Measurements from ENCODE around the gene DNAJC13.

The DNAJC13 gene

DNA sequence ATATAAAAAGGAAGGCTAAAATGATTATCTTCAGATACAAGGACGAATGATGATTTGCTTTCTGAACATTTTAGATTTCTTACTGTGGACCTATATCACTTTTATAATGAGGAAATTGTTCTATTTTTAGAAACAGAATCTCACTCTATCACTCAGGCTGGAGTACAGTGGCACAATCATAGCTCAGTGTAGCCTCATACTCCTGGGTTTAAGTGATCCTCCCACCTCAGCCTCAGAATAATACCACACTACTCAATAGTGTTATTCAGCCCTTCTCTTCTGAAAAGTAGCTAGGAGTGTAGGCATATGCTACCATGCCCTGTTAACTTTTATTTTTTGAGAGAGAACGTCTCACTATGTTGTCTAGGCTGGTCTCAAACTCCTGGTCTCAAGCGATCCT is 15.8 kb downstream of the DNAJC13 start:
- Histone ChIP-seq H3K9me3 (ENCODE audit: control insufficient read depth, low read length) (no peaks in the 10 kb centered on the region), H3K27ac (ENCODE audit: insufficient read depth, low read depth, low read length, poor library complexity, severe bottlenecking) (no peak overlapping the region), H3K36me3 (ENCODE audit: control insufficient read depth, insufficient read depth, low read length) (no peaks in the 10 kb centered on the region), H3K27me3 (ENCODE audit: control insufficient read depth, insufficient read depth, low read length, poor library complexity, severe bottlenecking) (no peaks in the 10 kb centered on the region), H3K4me3 (ENCODE audit: insufficient read depth, low read depth, low read length) (no peak overlapping the region), H3K4me1 (ENCODE audit: control insufficient read depth, insufficient read depth, low read length) (no peaks in the 10 kb centered on the region)
- 93 to 95% methylated on average over 2 of the region's 3 CpGs for WGBS, 2 experiments

DNA sequence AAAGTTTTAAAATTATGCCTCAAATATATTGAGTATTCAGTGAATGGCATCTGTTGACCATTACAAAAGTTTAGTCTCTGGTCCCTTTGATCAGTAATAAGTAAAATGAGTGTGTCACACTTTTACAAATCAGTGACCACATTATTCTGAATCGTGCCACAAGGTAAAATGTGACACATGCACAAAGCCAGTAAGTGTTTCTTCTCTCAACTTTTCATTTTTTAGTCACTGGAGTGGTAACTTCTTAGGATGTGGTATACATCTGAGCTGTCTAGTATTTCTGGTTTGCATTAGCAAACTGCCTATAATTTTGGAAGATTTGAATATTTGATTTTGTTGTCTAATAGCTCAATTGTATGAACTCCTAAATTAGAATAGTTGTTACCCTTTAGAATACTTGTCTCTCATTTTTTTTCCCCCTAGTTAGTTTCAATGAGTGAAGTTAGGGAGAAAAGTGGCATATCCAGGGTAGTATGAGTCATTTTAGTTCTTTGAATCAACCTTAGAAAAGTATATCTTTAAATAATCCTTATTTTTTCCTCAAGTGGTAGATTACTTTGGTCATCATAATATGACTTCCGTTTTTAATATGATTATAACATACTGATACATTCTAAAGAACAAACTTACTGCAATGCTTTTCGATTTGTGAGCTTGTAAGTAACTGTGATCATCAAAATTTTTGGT is 18.1 kb downstream of the DNAJC13 start:
- no peak overlapping the region for H3K27ac ChIP-seq (ENCODE audit: insufficient read depth, low read depth, low read length, poor library complexity, severe bottlenecking)

DNA sequence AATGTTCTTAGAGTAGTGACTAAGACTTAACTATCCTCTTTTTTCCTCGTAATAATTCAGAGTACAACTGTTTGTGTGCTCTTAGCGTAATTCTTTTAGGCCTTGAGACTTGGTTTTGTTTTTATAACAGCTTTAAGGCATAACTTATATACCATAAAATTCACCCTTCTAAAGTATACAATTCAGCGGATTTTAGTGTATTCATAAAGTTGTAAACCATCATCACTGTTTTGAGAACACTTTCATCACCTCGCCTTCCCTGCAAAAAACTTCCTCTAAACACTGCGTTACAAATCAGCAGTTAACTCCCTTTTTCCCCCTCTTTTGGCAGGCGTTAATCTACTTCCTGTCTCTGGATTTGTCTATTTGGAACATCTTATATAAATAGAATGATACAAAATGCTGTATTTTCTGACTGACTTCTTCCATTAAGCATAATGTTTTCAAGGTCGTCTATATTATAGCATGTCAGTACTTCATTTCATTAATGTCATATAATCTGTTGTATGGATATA is 18.7 kb downstream of the DNAJC13 start:
- Histone ChIP-seq H3K36me3 (ENCODE audit: control insufficient read depth, insufficient read depth, low read length) (no peaks in the 10 kb centered on the region), H3K9me3 (ENCODE audit: control insufficient read depth, low read length) (no peaks in the 10 kb centered on the region), H3K4me3 (ENCODE audit: insufficient read depth, low read depth, low read length) (no peak overlapping the region), H3K27ac (ENCODE audit: insufficient read depth, low read depth, low read length, poor library complexity, severe bottlenecking) (no peak overlapping the region), H3K27me3 (ENCODE audit: control insufficient read depth, insufficient read depth, low read length, poor library complexity, severe bottlenecking) (no peaks in the 10 kb centered on the region), H3K4me1 (ENCODE audit: control insufficient read depth, insufficient read depth, low read length) (no peaks in the 10 kb centered on the region)
- 95 to 96% methylated on average over 4 to 6 of the region's 7 CpGs for WGBS, 2 experiments

More for the DNA sequence above, 18.1 kb downstream of the DNAJC13 start:
- Histone ChIP-seq H3K27me3 (ENCODE audit: control insufficient read depth, insufficient read depth, low read length, poor library complexity, severe bottlenecking) (no peaks in the 10 kb centered on the region), H3K36me3 (ENCODE audit: control insufficient read depth, insufficient read depth, low read length) (no peaks in the 10 kb centered on the region), H3K4me3 (ENCODE audit: insufficient read depth, low read depth, low read length) (no peak overlapping the region), H3K9me3 (ENCODE audit: control insufficient read depth, low read length) (no peaks in the 10 kb centered on the region), H3K4me1 (ENCODE audit: control insufficient read depth, insufficient read depth, low read length) (no peaks in the 10 kb centered on the region)
- 88 to 100% methylated on average over 2 of the region's 3 CpGs for WGBS, 2 experiments

DNA sequence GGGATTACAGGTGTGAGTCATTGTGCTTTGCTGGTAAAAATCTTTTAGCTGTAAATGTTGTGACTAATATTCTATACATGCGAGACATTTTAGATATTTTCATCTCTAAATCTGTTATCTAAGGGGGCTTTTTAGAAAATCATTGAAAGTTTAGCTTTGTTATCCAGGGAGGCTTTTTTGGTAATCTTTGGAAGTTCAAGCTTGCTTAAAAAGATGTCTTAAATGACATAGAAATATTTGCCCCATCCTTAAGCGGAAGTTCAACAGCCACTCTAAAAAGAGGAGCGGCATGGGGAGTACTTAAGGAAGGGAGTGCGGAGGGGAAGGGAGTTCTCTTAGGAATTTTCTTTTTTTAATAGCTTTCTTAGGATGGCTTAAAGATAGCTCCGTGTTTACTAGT is 26.1 kb downstream of the DNAJC13 start:
- Histone ChIP-seq H3K4me1 (ENCODE audit: control insufficient read depth, insufficient read depth, low read length) (no peaks in the 10 kb centered on the region), H3K27ac (ENCODE audit: insufficient read depth, low read depth, low read length, poor library complexity, severe bottlenecking) (no peak overlapping the region), H3K9me3 (ENCODE audit: control insufficient read depth, low read length) (no peaks in the 10 kb centered on the region), H3K4me3 (ENCODE audit: insufficient read depth, low read depth, low read length) (no peak overlapping the region), H3K36me3 (ENCODE audit: control insufficient read depth, insufficient read depth, low read length) (no peaks in the 10 kb centered on the region), H3K27me3 (ENCODE audit: control insufficient read depth, insufficient read depth, low read length, poor library complexity, severe bottlenecking) (no peaks in the 10 kb centered on the region)
- WGBS, 2 experiments: 95 to 96% methylated on average over 4 to 5 of the region's 5 CpGs

DNA sequence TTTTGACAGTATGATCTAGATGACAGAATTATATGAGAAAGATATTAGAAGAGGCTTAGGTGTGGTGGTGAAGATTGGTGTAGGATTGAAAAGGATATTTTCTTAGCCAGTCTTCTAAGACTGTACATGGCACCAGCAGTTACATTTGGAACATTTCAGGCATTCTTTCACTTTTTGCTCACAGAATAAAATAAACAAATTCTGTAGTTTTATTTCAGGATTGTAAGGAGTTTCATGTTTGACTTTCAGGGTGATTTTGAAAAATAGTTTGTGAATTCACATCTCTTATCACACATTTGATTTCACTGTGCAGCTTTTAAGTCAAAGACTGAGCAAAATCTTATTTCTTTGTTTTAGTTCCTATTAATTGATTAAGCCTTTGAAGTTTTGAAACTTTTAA is 27.1 kb downstream of the DNAJC13 start:
- Histone ChIP-seq H3K36me3 (ENCODE audit: control insufficient read depth, insufficient read depth, low read length) (no peaks in the 10 kb centered on the region), H3K4me1 (ENCODE audit: control insufficient read depth, insufficient read depth, low read length) (no peaks in the 10 kb centered on the region), H3K27ac (ENCODE audit: insufficient read depth, low read depth, low read length, poor library complexity, severe bottlenecking) (no peak overlapping the region), H3K27me3 (ENCODE audit: control insufficient read depth, insufficient read depth, low read length, poor library complexity, severe bottlenecking) (no peaks in the 10 kb centered on the region), H3K9me3 (ENCODE audit: control insufficient read depth, low read length) (no peaks in the 10 kb centered on the region), H3K4me3 (ENCODE audit: insufficient read depth, low read depth, low read length) (no peak overlapping the region)

DNA sequence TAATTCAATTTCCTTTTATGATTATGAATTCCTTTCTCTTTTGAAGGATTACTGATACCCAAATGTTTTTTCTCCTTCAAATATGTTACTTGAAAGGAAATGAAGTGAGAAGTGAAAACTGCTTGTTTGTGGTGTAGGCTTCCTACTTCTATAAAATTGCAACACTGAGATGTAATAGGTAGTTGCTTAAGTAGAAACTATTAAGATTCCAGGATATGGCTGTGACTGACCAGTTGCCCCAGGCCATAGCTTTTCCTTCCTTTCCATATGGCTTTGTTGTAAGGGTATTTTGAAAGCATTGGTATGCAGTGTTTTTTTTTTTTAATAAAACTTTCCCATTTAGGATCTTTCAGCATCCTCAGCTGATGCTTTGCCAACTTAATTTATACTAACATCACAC is 28.5 kb downstream of the DNAJC13 start:
- H3K4me1 ChIP-seq (ENCODE audit: control insufficient read depth, insufficient read depth, low read length): no peaks in the 10 kb centered on the region
- no peaks in the 10 kb centered on the region for H3K9me3 ChIP-seq (ENCODE audit: control insufficient read depth, low read length)
- no peaks in the 10 kb centered on the region for H3K27me3 ChIP-seq (ENCODE audit: control insufficient read depth, insufficient read depth, low read length, poor library complexity, severe bottlenecking)
- no peaks in the 10 kb centered on the region for H3K36me3 ChIP-seq (ENCODE audit: control insufficient read depth, insufficient read depth, low read length)
- H3K4me3 ChIP-seq (ENCODE audit: insufficient read depth, low read depth, low read length): no peak overlapping the region
- H3K27ac ChIP-seq (ENCODE audit: insufficient read depth, low read depth, low read length, poor library complexity, severe bottlenecking): no peak overlapping the region

DNA sequence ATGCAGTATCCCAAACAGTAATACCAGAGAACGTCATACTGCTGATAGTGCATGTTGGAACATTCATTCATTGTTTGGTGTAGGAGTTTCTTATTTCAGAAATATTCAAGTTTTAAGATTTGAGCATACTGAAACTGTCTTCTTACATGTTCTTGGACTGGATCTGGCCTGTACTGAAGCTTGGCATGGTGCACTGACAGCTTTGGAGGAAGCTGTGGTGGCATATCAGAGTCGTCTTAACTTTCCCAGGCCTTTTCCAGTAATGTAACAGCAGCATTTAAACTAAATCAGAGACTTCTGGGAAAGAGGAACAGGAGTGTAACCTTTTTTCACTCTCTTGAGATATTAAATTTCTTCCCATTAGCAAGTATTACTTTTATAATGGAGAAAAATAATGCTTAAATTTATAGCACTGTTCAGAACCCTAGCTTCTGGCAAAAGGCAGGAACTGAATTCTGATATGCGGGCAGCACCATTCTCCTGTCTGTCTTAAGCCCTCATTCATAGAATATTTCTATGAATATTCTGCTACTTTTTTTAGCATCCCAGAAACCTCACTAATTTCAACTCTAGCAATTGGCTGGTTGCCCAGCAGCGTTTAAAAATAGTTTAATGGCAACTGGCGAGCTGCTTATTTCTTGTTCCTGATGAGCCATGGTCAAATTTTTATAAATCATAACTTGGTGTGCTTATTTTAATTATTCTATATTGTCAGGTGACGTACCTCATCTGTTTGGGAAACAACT is 31.1 kb downstream of the DNAJC13 start:
- Histone ChIP-seq H3K4me1 (ENCODE audit: control insufficient read depth, insufficient read depth, low read length) (no peaks in the 10 kb centered on the region), H3K27me3 (ENCODE audit: control insufficient read depth, insufficient read depth, low read length, poor library complexity, severe bottlenecking) (no peaks in the 10 kb centered on the region), H3K36me3 (ENCODE audit: control insufficient read depth, insufficient read depth, low read length) (no peaks in the 10 kb centered on the region), H3K27ac (ENCODE audit: insufficient read depth, low read depth, low read length, poor library complexity, severe bottlenecking) (no peak overlapping the region), H3K4me3 (ENCODE audit: insufficient read depth, low read depth, low read length) (no peak overlapping the region), H3K9me3 (ENCODE audit: control insufficient read depth, low read length) (no peaks in the 10 kb centered on the region)
- 93 to 95% methylated on average over 4 to 5 of the region's 6 CpGs for WGBS, 2 experiments

DNA sequence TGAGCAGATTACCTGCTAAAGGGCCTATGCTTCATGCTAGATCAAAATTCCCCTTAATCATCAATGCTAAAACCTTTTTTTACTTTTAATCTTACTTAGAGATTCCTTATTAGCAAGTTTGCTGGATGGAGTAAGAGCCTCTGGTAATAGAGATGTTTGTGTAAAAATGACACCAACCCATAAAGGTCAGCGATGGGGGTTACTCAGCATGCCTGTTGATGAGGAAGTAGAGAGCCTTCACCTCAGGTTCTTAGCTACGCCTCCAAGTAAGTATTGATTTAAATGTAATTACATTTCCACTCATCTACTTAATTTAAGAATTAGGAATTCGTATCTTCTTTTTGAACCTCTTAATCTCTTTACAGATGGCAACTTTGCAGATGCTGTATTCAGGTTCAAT is 38.8 kb downstream of the DNAJC13 start:
- 95 to 98% methylated on average over 2 to 3 of the region's 3 CpGs for WGBS, 2 experiments
- Histone ChIP-seq H3K27me3 (ENCODE audit: control insufficient read depth, insufficient read depth, low read length, poor library complexity, severe bottlenecking) (no peaks in the 10 kb centered on the region), H3K9me3 (ENCODE audit: control insufficient read depth, low read length) (no peaks in the 10 kb centered on the region), H3K4me3 (ENCODE audit: insufficient read depth, low read depth, low read length) (no peak overlapping the region), H3K36me3 (ENCODE audit: control insufficient read depth, insufficient read depth, low read length) (peaks cover 34% of the 10 kb centered on the region), H3K4me1 (ENCODE audit: control insufficient read depth, insufficient read depth, low read length) (no peaks in the 10 kb centered on the region), H3K27ac (ENCODE audit: insufficient read depth, low read depth, low read length, poor library complexity, severe bottlenecking) (no peak overlapping the region)

DNA sequence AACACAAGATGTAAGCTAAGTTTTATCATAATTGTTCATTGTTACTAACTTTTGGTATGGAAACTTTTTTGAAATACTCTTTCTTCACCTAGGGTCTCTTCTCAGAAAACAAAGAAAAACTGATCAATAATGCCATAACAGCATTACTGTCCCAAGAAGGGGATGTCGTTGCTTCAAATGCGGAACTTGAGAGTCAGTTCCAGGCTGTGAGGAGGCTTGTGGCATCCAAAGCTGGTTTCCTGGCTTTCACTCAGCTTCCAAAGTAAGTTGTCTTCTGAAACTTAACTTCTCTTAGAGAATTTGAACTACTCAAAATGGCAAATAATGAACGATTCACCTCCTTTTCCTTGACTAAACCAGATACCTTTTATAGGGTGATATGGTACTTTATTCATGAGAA is 39.3 kb downstream of the DNAJC13 start:
- no peaks in the 10 kb centered on the region for H3K4me1 ChIP-seq (ENCODE audit: control insufficient read depth, insufficient read depth, low read length)
- 98 to 99% methylated on average over 3 of the region's 3 CpGs for WGBS, 2 experiments
- H3K4me3 ChIP-seq (ENCODE audit: insufficient read depth, low read depth, low read length): no peak overlapping the region
- peaks cover 34% of the 10 kb centered on the region for H3K36me3 ChIP-seq (ENCODE audit: control insufficient read depth, insufficient read depth, low read length)
- no peaks in the 10 kb centered on the region for H3K27me3 ChIP-seq (ENCODE audit: control insufficient read depth, insufficient read depth, low read length, poor library complexity, severe bottlenecking)
- H3K27ac ChIP-seq (ENCODE audit: insufficient read depth, low read depth, low read length, poor library complexity, severe bottlenecking): no peak overlapping the region
- no peaks in the 10 kb centered on the region for H3K9me3 ChIP-seq (ENCODE audit: control insufficient read depth, low read length)

DNA sequence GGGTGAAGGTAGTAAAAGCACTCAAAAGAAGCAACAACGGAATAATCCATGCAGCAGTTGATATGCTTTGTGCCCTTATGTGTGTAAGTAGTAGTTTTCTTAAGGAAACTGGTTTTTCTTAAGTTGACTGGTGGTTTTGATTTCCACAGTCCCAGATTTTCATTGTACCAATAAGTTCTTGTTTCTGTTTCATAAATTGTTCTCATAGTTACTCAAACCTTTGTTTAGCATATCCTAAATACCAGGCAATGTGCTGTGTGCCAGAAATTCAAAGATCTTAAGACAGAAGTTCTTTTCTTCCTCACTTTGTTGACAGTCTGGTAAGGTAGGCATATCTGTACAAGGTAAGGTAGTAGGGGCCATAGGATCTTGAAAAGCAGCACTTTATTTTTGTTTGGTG is 40.0 kb downstream of the DNAJC13 start:
- peaks cover 34% of the 10 kb centered on the region for H3K36me3 ChIP-seq (ENCODE audit: control insufficient read depth, insufficient read depth, low read length)
- WGBS, 2 experiments: 96 to 100% methylated on average over 1 of the region's 1 CpG
- H3K4me3 ChIP-seq (ENCODE audit: insufficient read depth, low read depth, low read length): no peak overlapping the region
- H3K27me3 ChIP-seq (ENCODE audit: control insufficient read depth, insufficient read depth, low read length, poor library complexity, severe bottlenecking): no peaks in the 10 kb centered on the region
- H3K9me3 ChIP-seq (ENCODE audit: control insufficient read depth, low read length): no peaks in the 10 kb centered on the region
- H3K4me1 ChIP-seq (ENCODE audit: control insufficient read depth, insufficient read depth, low read length): no peaks in the 10 kb centered on the region
- H3K27ac ChIP-seq (ENCODE audit: insufficient read depth, low read depth, low read length, poor library complexity, severe bottlenecking): no peak overlapping the region
